Measurements from ENCODE around the gene GATC. TPM values are rescaled to one million over a fixed set of nuclear protein-coding genes. Genes with fewer than 3 reads are reported as not detected.

The GATC gene, protein sequence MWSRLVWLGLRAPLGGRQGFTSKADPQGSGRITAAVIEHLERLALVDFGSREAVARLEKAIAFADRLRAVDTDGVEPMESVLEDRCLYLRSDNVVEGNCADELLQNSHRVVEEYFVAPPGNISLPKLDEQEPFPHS
- 13.2 and 15.9 TPM in 2 replicates for total RNA-seq

DNA sequence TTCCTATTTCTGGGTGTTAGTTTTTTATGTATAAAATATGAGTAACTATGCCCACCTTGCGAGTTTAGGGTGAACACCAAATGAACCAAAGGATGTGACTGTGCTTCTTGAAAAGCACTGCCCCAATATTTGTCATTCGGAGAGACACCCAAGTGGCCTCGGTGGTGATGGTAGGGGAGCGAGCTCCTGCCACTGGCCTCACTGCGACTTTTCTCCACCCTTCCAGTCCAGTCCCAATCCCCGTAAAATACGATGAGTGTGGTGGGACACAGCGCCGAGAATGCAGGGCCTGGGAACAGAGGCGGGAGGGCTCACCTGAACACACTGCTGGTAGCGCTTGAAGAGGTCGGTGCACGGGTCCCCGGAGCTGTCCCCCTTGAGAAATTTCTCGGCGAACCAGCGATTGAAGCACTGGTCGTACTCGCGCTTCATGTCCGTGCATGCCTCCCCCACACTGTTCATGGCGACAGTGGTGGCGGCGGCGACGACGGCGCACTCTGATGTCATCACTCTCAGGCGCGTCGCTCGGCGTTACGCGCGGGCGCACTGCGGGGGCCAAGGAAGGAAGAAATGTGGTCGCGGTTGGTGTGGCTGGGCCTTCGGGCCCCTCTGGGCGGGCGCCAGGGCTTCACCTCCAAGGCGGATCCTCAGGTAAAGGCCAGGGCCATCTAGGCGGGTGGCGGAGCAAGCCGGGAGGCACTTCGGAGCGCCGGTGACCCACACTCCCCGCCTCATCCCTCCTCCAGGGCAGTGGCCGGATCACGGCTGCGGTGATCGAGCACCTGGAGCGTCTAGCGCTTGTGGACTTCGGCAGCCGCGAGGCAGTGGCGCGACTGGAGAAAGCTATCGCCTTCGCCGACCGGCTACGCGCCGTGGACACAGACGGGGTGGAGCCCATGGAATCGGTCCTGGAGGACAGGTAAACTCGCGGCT lies at the start of gene GATC, which contains the start of gene TRIAP1:
Gene GATC (plus strand): TSS at position 534 of the 933 bp plus-strand sequence. CDS start 37 bp downstream, at position 571.
Gene TRIAP1 (minus strand): TSS at position 474 of the 933 bp plus-strand sequence. CDS start 12 bp downstream, at position 462.

DNA sequence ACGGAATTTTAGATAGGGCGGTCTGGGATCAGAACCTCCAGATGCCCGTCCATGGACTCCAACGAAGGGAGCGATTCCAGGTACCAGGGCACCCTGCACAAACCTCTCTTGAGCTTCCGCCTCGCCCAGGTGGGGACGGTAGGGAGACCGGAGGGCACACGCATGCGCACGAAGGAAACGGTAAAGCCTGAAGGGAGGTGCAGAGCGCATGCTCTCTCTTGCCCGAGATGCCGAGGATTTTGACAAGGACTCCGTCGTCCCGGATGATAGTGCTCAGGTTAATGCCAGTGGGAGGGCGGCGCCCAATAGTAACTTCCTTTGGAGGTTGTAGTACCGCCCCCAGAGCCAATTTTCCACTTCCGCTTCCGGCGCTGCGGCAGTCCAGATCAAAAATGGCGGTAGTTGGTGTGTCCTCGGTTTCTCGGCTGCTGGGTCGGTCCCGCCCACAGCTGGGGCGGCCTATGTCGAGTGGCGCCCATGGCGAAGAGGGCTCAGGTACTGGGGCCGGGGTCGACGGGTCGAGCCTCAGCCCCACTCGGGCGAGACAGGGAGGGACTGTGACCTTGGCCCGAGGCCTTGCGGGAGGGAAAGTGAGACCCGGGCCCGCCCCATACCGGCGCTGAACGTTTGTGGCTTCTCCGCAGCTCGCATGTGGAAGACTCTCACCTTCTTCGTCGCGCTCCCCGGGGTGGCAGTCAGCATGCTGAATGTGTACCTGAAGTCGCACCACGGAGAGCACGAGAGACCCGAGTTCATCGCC lies 8.3 kb upstream of the GATC start, which contains the start of gene COX6A1:
Gene COX6A1 (plus strand): TSS at position 379 of the 760 bp plus-strand sequence. CDS start 14 bp downstream, at position 393.

DNA sequence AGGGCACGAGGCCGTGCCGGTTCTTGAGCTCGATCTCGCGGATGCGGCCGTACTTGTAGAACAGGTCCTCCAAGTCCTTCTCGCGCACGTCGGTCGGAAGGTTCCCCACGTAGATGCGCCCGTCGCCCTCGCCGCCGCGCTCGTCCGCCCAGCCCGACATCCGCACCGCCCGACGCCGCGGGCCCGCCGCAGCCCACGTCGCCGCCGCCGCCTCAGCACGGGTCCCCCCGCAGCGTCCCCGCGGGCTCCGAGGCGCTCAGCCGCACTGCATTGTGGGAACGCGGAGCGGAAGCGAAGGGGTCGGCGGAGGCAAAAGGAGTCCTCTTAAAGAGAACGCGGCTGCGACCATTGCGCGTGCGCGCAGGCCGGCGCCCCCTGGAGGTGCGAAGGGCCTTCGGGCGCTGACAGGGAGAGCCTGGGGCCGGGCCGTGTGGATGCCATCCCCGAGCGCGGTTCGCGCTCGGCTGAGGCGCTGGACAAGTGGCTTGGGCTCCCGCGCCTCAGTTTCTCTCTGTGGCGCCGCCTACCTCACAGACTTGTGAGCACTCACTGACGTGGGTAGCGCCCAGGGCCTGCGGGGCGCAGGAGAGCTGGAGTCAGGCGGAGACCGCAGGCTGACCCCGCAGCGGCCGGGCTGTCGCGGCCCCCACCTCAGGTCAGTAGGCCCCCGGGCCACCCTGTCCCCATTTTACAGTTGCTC lies 23.4 kb downstream of the GATC start, which contains the start of gene SRSF9:
Gene SRSF9 (minus strand): TSS at position 299 of the 700 bp plus-strand sequence. CDS start 139 bp downstream, at position 160.

DNA sequence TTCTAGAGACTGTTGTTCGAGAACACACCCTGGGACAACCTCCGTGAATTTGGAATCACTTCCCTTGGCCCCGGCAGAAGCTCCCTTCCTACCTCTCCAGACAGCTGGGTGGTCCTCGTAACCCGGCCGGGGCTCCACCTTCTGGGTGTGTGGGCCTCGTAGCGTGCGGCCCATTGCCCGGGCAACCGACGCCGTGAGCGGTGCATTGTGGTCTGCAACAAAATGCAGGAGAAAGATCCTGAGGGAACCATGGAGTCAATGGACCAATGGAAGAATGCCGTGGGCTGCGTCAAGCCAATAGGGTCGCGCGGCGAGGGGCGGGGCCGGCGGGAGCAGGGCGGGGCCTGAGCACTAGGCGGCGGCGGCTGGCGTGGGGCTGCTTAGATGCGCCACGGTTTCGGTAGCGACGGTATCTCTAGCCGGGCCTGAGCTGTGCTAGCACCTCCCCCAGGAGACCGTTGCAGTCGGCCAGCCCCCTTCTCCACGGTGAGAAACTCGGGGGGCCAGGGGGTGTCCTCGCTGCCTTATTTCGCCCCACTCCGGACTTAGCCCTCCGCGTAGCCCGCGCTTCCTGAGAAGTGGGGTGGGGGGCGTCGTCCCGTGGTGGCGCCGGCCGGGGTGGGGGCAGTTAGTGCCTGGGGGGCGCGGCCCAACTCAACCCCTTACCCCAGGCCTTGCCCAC lies 49.6 kb downstream of the GATC start, which contains the start of gene DYNLL1:
Gene DYNLL1 (plus strand): TSS at position 383 of the 682 bp plus-strand sequence. CDS start 309 bp downstream, outside the sequence.

Other genes with a start within 250 kb of the GATC start
- gene RPLP0, start 245.3 kb upstream of the GATC start, total RNA-seq = 4,763 and 5,523 TPM in 2 replicates
- 188 and 191 TPM in 2 replicates for gene PXN, start 180.7 kb upstream of the GATC start, total RNA-seq
- under 0.01 TPM in 2 replicates for gene RNU4-2, start 154.5 kb upstream of the GATC start, total RNA-seq
- under 0.01 TPM in 2 replicates for gene RNU4-1, start 153.2 kb upstream of the GATC start, total RNA-seq
- gene SIRT4, start 144.1 kb upstream of the GATC start, total RNA-seq = 0.49 and 0.62 TPM in 2 replicates
- not detected in 2 replicates for gene PLA2G1B, start 118.7 kb upstream of the GATC start, total RNA-seq
- gene MSI1, start 77.3 kb upstream of the GATC start, total RNA-seq = not detected in 2 replicates
- gene COX6A1, start 8.3 kb upstream of the GATC start, total RNA-seq = 742 and 768 TPM in 2 replicates
- gene TRIAP1, start 60 bp upstream of the GATC start, total RNA-seq = 28.4 and 45.9 TPM in 2 replicates
- 98.9 and 124 TPM in 2 replicates for gene SRSF9, start 23.3 kb downstream of the GATC start, total RNA-seq
- 274 and 414 TPM in 2 replicates for gene DYNLL1, start 49.7 kb downstream of the GATC start, total RNA-seq
- 28.4 and 31.8 TPM in 2 replicates for gene COQ5, start 82.7 kb downstream of the GATC start, total RNA-seq
- gene RNF10, start 87.9 kb downstream of the GATC start, total RNA-seq = 79.1 and 79.4 TPM in 2 replicates
- 44.7 and 68.0 TPM in 2 replicates for gene POP5, start 135.0 kb downstream of the GATC start, total RNA-seq
- gene CABP1, start 194.2 kb downstream of the GATC start, total RNA-seq = 0.30 TPM in 1 of 2 replicates, not detected in the other
- gene MLEC, start 240.7 kb downstream of the GATC start, total RNA-seq = 66.6 and 67.6 TPM in 2 replicates

All from hair follicular keratinocyte (primary cell).